ENCODE data around the gene LINS1.

The LINS1 gene

GRCh38 chr15:100559330-100559729 lies 42.7 kb downstream of the LINS1 start:
- DNase-seq (ENCODE audit: low spot score), result no peak

GRCh38 chr15:100558771-100559254 lies 43.2 kb downstream of the LINS1 start:
- no peak for DNase-seq (ENCODE audit: low spot score)

- no peak for DNase-seq (ENCODE audit: low spot score)
Observed at GRCh38 chr15:100553468-100553867, 48.5 kb downstream of the LINS1 start.

DNA sequence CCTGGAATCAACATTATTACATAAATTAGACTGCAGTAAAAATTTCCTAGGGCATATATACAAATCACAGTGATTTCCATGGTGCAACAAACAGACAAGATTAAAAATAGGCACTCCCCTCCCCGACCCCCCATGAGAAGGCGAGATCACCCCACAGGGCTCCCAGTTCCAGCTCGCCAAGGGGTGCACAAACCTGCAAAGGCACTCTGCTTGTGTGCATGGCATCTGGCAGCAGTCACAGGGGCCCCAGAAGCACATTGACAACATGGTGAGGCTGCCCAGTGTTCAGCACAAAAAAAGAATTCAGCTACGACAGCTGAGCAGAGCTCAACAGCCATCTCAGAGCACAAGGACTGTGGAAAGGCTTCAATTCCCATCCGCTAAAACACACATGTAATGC lies 54.0 kb downstream of the LINS1 start:
- DNase-seq (ENCODE audit: low spot score), result no peak

DNA sequence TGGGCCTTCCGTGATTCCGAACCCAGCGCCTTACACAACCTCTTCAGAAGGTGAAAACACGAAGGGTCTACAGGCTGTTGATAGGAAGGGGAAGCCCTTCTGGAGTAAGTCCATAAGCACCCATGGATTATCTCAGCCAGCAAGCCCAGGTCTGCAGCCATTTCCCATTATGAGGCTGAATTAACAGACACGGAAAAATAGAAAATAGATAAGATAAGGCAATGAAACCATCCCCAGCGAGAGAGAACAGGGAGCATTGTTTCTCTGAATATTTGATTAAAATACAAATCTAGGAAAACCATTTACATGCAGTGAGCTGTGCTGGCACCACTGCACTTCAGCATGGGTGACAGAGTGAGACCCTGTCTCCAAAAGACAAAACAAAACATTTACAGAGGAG lies 57.0 kb downstream of the LINS1 start:
- no peak for DNase-seq (ENCODE audit: low spot score)

DNA sequence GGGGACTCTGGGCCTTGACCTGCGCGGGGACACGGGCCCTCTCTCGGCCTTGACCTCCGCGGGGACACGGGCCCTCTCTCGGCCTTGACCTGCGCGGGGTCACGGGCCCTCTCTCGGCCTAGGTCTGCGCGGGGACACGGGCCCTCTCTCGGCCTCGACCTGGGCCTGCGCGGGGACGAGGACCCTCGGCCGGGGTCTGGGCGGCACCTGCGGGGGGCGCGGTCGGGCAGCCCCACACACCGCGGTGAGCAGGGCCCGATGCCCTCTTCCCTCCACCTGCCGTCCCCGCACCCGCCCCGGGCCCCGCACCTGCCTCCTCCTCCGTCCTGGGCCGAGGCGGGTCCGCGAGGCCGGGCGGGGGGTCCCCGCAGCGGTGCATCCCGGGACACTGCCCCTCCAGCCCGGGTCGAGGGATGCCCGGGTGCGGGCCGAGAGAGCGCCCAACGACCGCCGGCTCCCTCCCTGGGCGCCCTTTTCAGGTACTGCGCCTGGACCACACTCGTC lies 57.6 kb downstream of the LINS1 start:
- no peak for DNase-seq (ENCODE audit: low spot score)

DNA sequence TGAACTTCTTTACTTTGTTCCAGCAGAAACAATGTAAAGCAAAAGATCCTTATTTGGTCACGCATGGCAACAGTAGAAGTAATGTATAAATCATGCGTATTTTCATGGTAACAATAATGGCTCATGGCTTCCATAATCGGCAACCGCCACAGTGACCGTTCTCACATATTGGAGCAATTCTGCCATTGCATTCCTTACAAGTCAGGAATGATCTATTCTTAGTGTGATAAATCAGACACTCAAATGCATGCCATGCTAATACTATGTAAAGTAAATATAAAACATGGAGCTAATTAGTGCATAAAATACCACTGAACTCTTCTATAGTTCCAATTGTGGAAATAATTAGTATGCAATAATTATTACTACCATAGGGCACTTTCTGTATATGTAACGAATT lies 59.7 kb downstream of the LINS1 start:
- DNase-seq (ENCODE audit: low spot score), result no peak

- no peak for DNase-seq (ENCODE audit: low spot score)
Observed at GRCh38 chr15:100537331-100537730, 64.7 kb downstream of the LINS1 start.

DNA sequence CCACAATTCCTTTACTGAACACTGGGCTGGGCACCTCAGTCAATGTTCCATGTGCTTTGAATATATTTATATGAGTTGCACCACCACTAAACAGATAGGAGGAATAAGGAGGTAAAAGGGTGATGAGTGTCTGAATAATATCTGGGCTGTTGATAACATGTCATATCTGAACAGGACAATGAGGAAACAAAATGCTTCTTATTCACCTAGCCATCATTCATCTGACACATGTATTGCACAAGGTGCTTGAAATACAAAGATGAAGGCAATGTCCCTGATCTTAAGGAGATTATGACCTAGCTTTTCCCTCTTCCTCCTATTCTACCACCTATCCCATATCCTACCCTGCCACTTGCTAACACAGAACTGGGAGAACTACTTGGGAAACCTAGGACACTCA lies 65.3 kb downstream of the LINS1 start:
- DNase-seq (ENCODE audit: low spot score), result no peak

DNA sequence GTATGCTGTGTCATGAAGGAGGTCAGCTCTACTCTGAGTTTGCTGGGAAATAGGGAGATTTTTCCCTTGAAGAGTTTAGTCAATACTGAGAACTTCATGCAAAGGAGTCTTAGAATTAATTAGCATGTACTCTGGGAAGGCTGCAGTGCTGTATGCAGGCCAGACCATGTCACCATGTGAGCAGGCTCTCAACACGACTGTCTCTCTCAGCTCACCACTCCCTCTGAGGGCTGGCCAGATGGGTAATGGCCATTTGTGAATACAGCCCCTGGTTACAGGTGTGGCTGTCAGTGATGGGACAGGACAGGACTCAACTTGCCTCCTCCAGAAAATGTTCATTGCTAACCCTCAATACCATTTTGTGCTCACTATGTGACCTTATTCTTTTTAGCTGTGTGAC lies 68.1 kb downstream of the LINS1 start:
- DNase-seq (ENCODE audit: low spot score), result no peak

GRCh38 chr15:100531823-100532327 lies 70.1 kb downstream of the LINS1 start:
- DNase-seq (ENCODE audit: low spot score), result no peak

DNA sequence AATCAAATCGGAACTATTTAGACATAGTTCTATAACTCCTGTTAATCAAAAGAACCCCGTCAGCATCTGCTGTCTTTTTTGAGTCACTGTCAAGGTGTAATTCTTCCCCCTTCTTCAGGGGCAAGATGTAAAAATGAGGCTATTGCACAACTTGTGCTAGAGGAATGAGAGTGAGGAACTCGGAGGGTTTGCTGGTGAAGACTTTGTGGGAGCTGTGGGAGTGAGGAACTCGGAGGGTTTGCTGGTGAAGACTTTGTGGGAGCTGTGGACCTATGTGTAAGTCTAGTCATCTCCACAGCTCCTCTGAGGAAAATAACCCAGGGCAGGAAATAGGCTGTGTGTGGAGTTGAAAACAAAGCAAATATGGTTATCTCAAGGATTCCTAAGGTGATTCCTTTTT lies 70.8 kb downstream of the LINS1 start:
- DNase-seq (ENCODE audit: low spot score), result no peak

DNA sequence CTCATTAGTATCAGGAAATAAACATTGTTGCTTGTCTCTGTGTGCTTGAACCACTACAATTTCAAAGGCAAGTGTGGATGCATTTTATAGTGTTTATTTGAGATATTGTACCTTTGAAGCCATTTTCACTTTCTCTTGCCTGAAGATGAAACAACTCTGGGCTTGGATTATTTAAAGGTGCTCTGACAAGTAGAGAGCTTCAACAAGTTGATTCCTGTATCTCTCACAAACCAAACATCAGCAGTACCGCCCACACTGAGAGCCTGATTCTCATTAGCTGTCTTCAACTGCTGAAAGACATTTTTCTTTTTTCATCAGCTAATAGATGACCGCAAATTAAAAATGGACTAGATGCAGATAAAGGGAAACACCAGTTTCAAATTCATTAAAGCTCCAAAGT lies 72.4 kb downstream of the LINS1 start:
- DNase-seq (ENCODE audit: low spot score), result no peak

DNA sequence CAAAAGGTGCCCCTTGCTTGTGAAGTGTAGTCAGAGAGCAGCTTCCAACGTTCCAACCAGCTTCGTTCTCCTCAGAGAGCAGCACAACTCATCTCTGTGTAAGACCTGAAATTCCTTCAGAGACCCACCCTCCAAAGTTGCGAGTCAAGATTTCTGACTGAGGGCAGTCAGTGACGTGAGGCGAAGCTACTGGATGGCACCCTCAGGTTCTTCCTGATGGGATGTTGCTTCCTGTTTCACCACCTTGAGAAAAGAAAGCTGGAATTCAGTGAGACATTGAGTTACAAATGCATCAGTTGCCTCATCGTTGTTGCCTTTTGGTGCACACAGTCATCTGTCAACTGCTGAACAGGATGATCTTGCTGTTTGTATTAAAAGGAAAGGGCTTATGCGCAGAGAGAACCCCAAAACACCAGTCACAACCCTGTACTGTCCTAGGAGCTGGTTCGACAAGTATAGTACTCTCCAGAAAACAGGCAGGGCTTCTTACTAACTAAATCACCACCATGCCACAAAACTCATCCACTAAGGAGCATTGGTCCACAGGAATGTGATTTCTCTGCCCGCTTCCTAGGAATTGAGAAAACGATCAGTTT lies 73.1 kb downstream of the LINS1 start, which contains the start of gene CERS3:
Gene CERS3, minus strand, starts transcription at position 118 of the 596 bp plus-strand sequence. CDS start 27,101 bp downstream, outside the sequence.
- no peak for DNase-seq (ENCODE audit: low spot score)

GRCh38 chr15:100526027-100526481 lies 75.9 kb downstream of the LINS1 start:
- no peak for DNase-seq (ENCODE audit: low spot score)

DNA sequence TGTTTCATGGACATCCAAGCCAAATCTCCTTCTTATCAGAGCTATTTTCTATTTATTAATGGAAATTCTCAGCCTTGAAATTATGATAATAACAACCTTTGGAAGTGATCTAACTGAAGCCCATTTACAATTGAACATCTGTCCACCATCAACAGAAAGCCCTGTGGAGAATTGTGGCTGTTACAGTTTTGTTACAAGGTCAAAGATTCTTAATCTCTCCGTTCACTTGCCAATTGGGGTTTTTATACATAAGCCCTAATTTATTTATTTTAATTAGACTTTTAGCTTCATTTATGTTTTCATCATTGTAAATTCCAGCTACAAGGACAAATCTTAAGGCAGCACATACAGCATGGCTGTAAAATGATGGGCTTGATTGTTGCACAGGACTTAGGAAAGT lies 76.5 kb downstream of the LINS1 start:
- no peak for DNase-seq (ENCODE audit: low spot score)

DNA sequence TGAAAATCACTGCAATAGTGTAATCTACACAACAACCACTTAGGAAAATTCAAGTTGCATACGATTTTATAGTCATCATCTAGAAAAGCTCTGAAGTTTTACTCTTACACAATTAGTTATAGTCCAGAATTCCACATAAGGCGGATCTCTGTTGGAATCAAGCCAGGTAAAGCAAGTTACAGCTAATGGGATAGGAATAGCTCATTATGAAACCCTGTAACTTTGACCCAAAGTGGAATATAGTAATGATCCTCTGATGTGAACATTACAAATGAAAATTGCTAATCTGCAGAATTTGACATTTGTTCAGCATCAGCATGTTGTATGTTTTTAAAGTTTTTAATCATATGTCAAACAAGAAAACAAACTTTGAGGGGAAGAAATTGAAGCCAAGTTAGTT lies 77.7 kb downstream of the LINS1 start:
- no peak for DNase-seq (ENCODE audit: low spot score)

DNA sequence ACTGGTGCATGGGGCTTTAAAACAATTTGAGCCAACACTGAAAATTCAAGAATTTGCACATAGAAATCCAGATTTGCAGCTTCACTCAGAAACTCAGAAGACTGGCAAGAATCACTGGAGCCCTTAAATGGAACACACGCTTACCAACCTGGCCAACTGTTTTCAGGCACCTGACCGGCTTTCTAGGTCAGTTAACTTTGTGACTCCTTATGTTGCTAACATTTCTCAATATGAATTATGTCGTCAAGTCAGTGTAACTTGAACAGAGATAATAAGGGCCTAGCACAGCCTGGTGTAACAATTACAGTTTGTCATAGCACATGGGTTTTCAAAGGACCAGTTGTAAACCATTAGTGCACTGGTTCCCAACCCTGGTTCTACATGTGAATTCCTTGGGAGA lies 80.1 kb downstream of the LINS1 start:
- DNase-seq (ENCODE audit: low spot score), result no peak

GRCh38 chr15:100520132-100520921 lies 81.7 kb downstream of the LINS1 start:
- no peak for DNase-seq (ENCODE audit: low spot score)

GRCh38 chr15:100517846-100518245 lies 84.1 kb downstream of the LINS1 start:
- no peak for DNase-seq (ENCODE audit: low spot score)
